ENCODE measurements around the gene FGFBP1. TPM values are rescaled to one million over a fixed set of nuclear protein-coding genes. Genes with fewer than 3 reads are reported as not detected.

FGFBP1 gene
- total and polyA plus RNA-seq, 11 donors = 1.1 TPM; not detected in 10

DNA sequence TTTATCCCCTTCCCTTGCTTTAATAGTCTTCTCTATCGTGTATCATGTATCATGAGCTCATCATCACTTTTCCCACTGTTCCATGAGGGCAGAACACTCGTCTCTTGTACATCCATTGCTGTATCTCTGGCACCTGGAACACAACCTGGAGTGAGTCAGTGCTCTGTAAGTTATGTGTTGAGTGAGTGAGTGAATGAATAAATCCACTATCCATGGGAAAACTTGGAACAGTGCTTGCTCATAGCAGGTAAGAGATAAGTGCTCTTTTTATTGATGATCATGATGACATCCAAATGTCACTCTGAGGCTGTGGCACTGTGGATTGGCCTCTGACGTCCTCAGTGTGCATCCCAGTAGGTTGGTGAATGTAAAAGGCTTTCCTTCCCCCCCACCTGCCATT is 4.3 kb downstream of the FGFBP1 start:
- intact Hi-C loops (cut with DNase I) = no loop called here
- peaks cover 0 to 9% (median 0%) of the 10 kb centered on the region in 12 donors for H3K4me1 ChIP-seq
- ATAC-seq = no peak
- H3K36me3 ChIP-seq = no peaks in the 10 kb centered on the region
- 69 to 75% (median 70%) methylated on average over 3 of the region's 3 CpGs for WGBS, 4 donors
- TF ChIP-seq, protein P1, sequence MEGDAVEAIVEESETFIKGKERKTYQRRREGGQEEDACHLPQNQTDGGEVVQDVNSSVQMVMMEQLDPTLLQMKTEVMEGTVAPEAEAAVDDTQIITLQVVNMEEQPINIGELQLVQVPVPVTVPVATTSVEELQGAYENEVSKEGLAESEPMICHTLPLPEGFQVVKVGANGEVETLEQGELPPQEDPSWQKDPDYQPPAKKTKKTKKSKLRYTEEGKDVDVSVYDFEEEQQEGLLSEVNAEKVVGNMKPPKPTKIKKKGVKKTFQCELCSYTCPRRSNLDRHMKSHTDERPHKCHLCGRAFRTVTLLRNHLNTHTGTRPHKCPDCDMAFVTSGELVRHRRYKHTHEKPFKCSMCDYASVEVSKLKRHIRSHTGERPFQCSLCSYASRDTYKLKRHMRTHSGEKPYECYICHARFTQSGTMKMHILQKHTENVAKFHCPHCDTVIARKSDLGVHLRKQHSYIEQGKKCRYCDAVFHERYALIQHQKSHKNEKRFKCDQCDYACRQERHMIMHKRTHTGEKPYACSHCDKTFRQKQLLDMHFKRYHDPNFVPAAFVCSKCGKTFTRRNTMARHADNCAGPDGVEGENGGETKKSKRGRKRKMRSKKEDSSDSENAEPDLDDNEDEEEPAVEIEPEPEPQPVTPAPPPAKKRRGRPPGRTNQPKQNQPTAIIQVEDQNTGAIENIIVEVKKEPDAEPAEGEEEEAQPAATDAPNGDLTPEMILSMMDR (IDR thresholded peaks at IDR 0.05) = no peak
- TF ChIP-seq POLR2A (IDR thresholded peaks at IDR 0.05) = no peak
- H3K9me3 ChIP-seq = no peaks in the 10 kb centered on the region
- no peak for DNase-seq
- peaks cover 0 to 11% (median 4%) of the 10 kb centered on the region in 9 donors for H3K27me3 ChIP-seq
- H3K4me3 ChIP-seq = no peak overlapping the region
- H3K27ac ChIP-seq = no peak overlapping the region

DNA sequence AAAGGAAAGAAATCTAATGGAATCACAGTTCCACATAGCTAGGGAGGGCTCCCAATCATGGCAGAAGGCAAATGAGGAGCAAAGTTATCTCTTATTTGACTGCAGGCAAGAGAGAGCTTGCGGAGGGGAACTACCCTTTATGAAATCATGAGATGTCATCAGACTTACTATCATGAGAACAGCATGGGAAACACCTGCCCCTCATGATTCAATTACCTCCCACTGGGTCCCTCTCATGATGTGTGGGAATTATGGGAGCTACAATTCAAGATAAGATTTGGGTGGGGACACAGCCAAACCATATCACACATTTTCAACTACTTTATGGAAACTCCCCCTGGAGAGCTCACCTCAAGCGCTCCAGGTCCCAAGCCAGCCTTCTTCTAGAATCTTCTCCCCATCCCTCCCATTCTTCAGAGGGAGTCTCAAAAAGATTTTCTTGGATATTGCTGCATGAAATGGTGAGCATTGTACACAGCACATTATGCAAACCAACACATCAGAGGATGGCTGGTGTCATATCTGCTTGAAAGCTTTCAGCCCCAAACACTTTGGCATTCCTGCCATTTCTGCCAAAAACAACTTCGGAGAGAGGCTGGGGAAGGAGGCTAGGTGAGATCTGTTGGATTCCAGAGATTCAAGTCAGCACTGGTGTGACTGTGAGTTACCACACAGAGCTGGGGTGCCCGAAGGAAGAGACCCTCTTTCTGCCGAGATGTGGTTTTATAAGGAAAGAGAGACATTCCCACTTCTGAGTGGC is 6.9 kb downstream of the FGFBP1 start:
- DNase-seq = no peak
- peaks cover 0 to 11% (median 0%) of the 10 kb centered on the region in 9 donors for H3K27me3 ChIP-seq

DNA sequence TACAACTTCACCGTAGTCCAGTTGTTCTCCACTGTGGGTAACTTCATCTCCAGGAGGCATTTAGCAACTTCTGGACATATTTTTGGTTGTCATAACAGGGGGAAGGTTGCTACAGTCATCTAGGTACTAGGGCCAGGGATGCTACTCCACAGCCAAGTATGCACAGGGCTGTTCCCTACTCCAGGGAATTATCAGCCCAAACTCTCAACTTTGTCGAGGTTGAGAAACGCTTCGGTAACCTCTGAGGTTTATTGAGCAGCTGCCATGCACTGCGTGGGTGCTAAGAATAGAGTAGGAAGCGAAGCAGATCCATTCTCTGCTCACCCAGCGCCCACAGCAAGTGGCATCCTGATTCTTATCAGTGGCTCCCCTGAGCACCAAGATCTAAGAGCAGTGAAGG is 8.2 kb downstream of the FGFBP1 start:
- intact Hi-C loops (cut with DNase I) = no loop called here
- Histone ChIP-seq H3K9me3 (no peaks in the 10 kb centered on the region), H3K4me3 (no peak overlapping the region), H3K36me3 (no peaks in the 10 kb centered on the region), H3K27me3 (peaks cover 0 to 17% (median 0%) of the 10 kb centered on the region in 9 donors), H3K27ac (no peak overlapping the region), H3K4me1 (peaks cover 0 to 5% (median 0%) of the 10 kb centered on the region in 12 donors)
- ATAC-seq (no peak), DNase-seq (no peak)
- no peak for TF ChIP-seq POLR2A (IDR thresholded peaks at IDR 0.05)
- TF ChIP-seq, protein P1 (IDR thresholded peaks at IDR 0.05) = no peak
- WGBS, 4 donors = 64 to 75% (median 70%) methylated on average over 7 of the region's 7 CpGs

More for the DNA sequence above, 6.9 kb downstream of the FGFBP1 start:
- intact Hi-C loops (cut with DNase I) = no loop called here
- Histone ChIP-seq H3K36me3 (no peaks in the 10 kb centered on the region), H3K9me3 (no peaks in the 10 kb centered on the region), H3K4me3 (no peak overlapping the region), H3K27ac (no peak overlapping the region), H3K4me1 (peaks cover 0 to 9% (median 0%) of the 10 kb centered on the region in 12 donors)
- TF ChIP-seq, protein P1 (IDR thresholded peaks at IDR 0.05) = no peak
- TF ChIP-seq POLR2A (IDR thresholded peaks at IDR 0.05) = no peak
- WGBS, 4 donors = 82 to 94% (median 90%) methylated on average over 5 of the region's 5 CpGs
- ATAC-seq = no peak

DNA sequence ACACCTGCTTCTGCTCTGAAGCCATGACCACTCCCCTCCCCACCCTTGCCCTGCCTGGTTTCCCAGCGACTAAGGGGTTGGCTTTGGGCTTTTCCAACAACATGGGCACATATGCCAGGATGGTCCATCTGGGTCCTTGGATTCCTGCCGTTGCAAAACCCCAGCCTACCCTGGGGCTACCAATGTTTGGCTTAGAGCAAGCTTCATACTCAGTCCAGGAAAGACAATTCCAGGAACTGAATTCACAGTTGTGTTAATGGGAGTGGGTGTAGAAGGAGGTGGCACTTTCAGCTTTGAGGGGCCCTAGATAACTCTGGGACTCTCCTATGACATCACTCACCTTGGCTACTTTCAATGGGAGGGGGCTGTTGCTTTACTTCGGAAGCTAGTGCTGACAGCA is 9.0 kb downstream of the FGFBP1 start:
- peaks cover 0 to 19% (median 0%) of the 10 kb centered on the region in 9 donors for H3K27me3 ChIP-seq
- no peak overlapping the region for H3K27ac ChIP-seq
- 59 to 69% (median 62%) methylated on average over 3 of the region's 3 CpGs for WGBS, 4 donors
- no peaks in the 10 kb centered on the region for H3K36me3 ChIP-seq
- no peaks in the 10 kb centered on the region for H3K9me3 ChIP-seq
- no peak for TF ChIP-seq POLR2A (IDR thresholded peaks at IDR 0.05)
- TF ChIP-seq, protein P1 (IDR thresholded peaks at IDR 0.05) = no peak
- H3K4me1 ChIP-seq = no peaks in the 10 kb centered on the region
- no peak for DNase-seq
- intact Hi-C loops (cut with DNase I) = no loop called here
- H3K4me3 ChIP-seq = no peak overlapping the region
- no peak for ATAC-seq
